Brain pericyte (primary cell): ENCODE data around the gene PHPT1.

Source experiments
- DNase-seq: peaks from one replicate; pipeline ENCODE4 v3.0.0-alpha.2; 2012; ENCODE audit warnings: low read depth, low spot score

Gene PHPT1

GRCh38 chr9:136886610-136887597, 37.7 kb downstream of the PHPT1 start:
- DNase-seq = no peak

- DNase-seq = no peak
These were observed 39.2 kb downstream of the PHPT1 start for GRCh38 chr9:136888454-136888853.

- DNase-seq = no peak
These were observed 40.6 kb downstream of the PHPT1 start for GRCh38 chr9:136889858-136890257.

DNA sequence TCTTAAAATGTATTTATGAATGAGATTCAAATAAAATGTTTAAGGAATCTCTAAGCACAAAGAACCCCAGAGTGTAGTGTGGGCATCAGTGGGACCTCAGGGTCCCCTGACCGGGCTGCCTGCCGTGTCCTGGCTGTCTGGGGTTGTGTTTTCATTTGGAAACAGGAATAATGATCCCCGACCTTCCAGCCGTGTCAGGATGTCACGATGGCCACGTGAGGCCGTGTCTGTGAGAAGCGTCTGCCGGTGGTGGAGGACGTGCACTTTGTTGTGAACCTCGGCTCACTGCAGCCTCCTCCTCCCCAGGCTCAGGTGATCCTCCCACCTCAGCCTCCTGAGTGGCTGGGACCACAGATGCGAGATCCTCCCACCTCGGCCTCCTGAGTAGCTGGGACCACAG, 41.5 kb downstream of the PHPT1 start:
- no peak for DNase-seq

- DNase-seq = no peak
These were observed 46.8 kb downstream of the PHPT1 start for GRCh38 chr9:136896027-136896426.

GRCh38 chr9:136898483-136899100, 49.4 kb downstream of the PHPT1 start:
- no peak for DNase-seq

DNA sequence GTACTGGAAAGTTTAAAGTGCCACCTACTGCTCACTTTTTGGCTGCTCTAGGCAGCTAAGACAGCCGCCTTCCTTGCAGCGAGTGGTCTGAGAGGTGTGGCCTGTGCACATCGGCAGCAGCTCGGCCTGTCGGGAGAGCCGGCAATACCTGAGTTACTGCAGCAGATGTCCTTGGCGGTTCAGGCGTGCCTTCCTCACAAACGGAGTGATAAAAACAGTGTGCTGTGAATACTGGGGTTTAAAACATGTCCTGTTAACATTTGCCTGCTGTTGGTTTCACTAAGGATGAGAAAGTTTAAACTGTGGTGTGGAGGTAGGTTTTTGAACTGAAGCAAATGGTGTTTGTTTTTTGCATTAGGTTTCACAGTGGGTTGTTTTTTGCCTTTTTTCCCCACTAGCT, 50.0 kb downstream of the PHPT1 start:
- DNase-seq = no peak

DNA sequence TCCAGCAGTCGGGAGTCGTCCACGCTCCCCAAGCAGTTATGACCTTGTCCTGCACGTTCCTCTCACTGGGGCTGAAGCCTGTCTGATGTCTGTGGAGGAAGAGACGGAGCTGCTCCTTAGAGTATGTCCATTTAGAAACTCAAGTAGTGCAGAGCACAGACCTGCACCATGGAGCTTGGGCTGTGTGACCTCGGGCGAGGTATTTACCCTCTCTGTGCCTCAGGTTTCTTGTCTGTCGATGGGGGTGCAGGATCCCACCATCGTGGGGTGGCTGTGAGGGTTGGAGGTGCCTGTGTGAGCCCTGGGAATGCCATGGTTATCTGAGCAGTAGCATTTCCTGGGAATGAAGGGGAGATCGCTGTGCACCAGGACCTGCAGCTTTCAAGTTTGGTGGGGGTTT, 51.3 kb downstream of the PHPT1 start:
- no peak for DNase-seq
